ENCODE measurements around the gene SMAD7.

DNA sequence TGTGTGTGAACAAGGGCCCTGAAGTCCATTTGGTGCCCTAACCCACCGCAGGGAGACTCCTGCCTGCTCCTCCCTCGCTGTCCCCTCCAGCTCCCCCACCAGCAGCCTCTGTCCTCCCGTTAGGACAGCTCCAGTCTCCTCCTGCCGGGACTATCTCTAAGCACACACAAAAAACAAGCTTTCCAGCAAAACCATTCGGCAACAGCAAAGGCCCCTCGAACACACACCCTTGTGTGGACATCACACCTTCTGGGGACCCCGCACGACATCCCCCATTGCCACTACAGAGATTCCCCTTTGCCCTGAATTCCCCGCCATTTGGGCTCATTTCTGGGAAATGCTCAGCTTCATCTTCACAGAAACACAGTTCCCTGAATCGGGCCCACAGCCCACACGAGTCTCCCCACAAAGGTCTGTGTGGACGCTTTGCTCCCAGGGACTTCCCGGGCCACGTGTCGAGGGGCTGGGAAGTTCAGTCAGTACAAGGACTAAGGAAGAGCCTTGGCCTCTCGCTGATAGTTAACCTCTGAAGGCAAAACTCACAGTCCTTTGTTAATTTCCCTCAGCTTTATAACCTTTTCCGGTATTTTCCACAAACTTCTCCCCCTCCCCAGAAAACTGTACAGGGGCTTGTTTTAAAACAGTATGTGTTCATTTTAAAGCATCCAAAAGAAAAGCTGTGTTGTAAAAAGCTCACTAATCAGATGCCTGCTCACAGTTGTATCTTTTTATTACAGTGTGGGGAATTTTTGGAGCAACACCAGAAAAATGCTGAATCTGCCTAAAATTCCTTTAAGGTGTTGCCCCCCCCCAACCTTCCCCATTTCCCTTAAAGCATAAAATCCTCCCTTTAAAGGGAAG, 25.9 kb downstream of the SMAD7 start:
- TF ChIP-seq, protein P1, sequence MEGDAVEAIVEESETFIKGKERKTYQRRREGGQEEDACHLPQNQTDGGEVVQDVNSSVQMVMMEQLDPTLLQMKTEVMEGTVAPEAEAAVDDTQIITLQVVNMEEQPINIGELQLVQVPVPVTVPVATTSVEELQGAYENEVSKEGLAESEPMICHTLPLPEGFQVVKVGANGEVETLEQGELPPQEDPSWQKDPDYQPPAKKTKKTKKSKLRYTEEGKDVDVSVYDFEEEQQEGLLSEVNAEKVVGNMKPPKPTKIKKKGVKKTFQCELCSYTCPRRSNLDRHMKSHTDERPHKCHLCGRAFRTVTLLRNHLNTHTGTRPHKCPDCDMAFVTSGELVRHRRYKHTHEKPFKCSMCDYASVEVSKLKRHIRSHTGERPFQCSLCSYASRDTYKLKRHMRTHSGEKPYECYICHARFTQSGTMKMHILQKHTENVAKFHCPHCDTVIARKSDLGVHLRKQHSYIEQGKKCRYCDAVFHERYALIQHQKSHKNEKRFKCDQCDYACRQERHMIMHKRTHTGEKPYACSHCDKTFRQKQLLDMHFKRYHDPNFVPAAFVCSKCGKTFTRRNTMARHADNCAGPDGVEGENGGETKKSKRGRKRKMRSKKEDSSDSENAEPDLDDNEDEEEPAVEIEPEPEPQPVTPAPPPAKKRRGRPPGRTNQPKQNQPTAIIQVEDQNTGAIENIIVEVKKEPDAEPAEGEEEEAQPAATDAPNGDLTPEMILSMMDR (IDR thresholded peaks at IDR 0.05), result no peak
- no peak for TF ChIP-seq POLR2A (IDR thresholded peaks at IDR 0.05)
- TF ChIP-seq EP300 (IDR thresholded peaks at IDR 0.05), result no peak

All from ovary (tissue), 3 donors.